Spleen (tissue), 7 donors: ENCODE results near the gene FBLN1.

Source experiments
- CTCF ChIP-seq, 11 experiments: fragments of 200-600 bp in 7 of 11; fragments of 450-650 bp in 4 of 11; sonication (generic) in 4 of 11; IDR thresholded peaks in 8 of 11; conservative IDR thresholded peaks in 3 of 11; 1 replicate in 7 of 11; 2 replicates in 4 of 11; pipeline versions ENCODE4 v1.4.0 to v1.8.0; 2016 to 2021; ENCODE audit warnings: antibody characterized with exemption in 11 of 11, inconsistent platforms in 4 of 11, mild to moderate bottlenecking in 1 of 11
- POLR2A ChIP-seq, 3 donors: fragments of 450-650 bp; IDR thresholded peaks; one replicate each; pipeline ENCODE4 v1.5.1; 2017; ENCODE audit warnings: antibody characterized with exemption in 3 of 3, mild to moderate bottlenecking in 1 of 3
- donor health status: DM: no; HTN: no; CAD: no; lungs with moderate emphysema.
- donor health status: DM: no; HTN: no; CAD: no.
- donor health status: DM: no; HTN: no; CAD: no.

- TF ChIP-seq POLR2A (IDR thresholded peaks at IDR 0.05) = no peak
- no peak for TF ChIP-seq CTCF (IDR thresholded peaks at IDR 0.05 in 8 of 11, conservative IDR thresholded peaks at IDR 0.05 in 3 of 11)
Observed at GRCh38 chr22:45642986-45643385, 140.3 kb downstream of the FBLN1 start.
